ENCODE measurements around the gene DSCAM.

The DSCAM gene

DNA sequence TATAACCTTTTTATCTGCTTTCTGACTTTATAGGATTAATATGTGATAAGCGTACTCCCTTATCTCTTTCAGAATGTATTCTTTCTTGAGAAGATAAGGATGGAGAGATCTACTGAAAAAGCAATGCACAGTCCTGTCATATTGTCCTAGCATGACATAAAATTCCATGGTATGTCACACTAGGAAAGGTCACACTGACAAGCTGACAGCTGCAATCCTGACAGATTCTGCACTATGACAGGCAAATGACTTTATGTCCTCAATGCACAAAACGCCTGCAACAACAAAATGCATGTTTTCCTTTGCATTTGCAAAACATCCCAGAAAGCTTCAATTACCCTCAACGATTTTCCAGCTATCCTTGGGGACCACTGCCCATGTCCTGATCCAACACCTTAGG, 393.8 kb downstream of the DSCAM start:
- TF ChIP-seq, protein P1, sequence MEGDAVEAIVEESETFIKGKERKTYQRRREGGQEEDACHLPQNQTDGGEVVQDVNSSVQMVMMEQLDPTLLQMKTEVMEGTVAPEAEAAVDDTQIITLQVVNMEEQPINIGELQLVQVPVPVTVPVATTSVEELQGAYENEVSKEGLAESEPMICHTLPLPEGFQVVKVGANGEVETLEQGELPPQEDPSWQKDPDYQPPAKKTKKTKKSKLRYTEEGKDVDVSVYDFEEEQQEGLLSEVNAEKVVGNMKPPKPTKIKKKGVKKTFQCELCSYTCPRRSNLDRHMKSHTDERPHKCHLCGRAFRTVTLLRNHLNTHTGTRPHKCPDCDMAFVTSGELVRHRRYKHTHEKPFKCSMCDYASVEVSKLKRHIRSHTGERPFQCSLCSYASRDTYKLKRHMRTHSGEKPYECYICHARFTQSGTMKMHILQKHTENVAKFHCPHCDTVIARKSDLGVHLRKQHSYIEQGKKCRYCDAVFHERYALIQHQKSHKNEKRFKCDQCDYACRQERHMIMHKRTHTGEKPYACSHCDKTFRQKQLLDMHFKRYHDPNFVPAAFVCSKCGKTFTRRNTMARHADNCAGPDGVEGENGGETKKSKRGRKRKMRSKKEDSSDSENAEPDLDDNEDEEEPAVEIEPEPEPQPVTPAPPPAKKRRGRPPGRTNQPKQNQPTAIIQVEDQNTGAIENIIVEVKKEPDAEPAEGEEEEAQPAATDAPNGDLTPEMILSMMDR (IDR thresholded peaks at IDR 0.05) = no peak

DNA sequence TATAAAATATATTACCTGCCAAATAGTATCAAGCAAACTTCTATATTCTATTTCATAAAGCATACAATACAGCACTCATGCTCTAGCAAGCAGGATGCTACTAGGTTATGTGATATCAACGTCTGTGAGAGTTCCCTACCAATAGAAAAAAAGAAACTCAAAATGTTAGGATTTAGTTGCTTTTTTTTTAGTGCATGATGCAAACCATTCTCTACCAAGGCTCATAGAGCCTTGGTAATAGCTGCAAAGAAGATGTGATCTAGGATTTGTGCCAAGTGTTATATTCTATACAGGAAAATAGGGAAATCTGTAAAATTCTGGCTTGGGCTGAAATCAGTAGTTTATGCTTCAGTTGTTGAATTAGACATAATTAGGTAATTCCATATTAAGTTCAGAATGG, 394.4 kb downstream of the DSCAM start:
- TF ChIP-seq, protein P1 (IDR thresholded peaks at IDR 0.05) = no peak

DNA sequence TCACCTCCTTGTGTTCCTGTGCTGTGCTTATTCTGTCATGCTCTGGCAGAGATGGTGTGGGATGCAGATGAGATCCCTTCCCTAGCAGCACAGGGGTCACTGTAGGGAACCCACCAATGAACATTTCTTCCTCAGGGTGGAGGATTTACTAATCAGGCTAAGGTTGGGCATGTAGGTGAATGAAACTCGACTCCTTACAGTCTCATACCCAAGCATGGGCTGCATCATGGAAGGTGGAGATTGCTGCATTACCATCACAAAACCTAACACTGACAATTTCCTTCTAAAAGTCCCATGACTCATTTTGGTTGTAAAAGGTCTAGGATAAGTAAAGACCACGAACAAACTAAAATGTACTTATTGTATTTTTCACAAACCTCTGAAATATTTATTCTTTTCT, 399.9 kb downstream of the DSCAM start:
- TF ChIP-seq, protein P1 (IDR thresholded peaks at IDR 0.05) = no peak

DNA sequence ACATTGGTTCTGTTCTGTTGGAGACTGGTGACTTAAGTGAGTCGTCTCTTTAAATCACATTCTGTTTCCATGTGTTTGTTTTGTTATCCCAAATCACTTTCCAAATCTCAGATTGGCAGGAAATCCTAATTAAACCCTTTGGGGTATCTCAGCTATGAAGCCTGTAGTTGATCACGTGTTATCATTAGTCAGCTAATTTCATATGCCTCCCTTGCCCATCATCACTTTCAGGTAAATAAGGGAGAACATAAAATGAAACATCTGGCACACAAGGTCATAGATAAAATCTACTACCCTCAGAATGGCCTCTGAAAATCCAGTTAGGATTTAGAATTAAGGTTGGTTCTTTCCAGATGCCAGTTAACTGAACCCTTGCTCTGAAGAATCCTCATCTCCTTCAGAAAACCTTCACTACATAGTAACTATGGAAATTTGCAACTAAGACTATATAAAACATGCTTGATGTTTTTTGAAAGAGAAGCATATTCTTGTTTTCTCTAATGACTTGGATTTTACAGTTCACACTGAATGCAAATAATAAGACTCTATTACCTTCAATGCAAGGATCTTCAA, 401.5 kb downstream of the DSCAM start:
- TF ChIP-seq, protein P1 (IDR thresholded peaks at IDR 0.05) = no peak

DNA sequence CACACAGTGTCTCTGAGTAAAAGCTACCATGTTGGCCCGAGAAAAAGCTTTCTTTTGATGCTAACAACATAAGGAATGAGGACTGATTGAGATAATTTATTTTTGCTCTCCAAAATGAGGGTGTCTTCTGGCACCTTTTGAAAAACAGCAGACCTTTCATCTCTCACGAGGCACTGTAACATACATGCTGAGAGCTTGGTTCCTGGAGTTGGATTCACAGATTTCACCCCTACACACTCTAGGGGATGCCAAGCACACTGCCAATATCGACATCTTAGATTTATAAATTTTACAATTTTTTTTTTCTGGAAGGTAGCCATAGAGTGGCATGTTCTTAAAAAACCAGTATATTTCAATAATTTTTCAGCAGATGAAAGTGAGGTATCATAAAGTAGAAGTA, 408.3 kb downstream of the DSCAM start:
- TF ChIP-seq, protein P1 (IDR thresholded peaks at IDR 0.05) = no peak

DNA sequence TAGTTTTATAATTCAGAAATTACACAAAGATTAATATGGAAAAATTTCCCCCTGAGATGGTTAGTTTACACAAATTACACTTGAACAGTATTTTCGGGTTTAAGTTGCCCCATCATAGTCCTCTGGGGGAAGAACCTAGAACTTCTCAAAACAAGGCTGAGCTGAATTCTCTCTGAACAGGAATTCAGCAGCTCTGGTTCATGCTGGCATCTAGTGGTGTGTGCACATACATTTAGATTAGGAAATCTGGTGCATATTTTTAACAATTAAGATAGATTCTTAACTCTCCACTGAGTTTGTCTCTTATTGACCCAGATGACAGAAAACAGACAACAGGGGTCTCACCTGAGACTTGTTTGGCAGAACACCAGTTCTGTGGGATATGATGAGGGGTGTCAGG, 410.7 kb downstream of the DSCAM start:
- TF ChIP-seq, protein P1 (IDR thresholded peaks at IDR 0.05) = no peak

DNA sequence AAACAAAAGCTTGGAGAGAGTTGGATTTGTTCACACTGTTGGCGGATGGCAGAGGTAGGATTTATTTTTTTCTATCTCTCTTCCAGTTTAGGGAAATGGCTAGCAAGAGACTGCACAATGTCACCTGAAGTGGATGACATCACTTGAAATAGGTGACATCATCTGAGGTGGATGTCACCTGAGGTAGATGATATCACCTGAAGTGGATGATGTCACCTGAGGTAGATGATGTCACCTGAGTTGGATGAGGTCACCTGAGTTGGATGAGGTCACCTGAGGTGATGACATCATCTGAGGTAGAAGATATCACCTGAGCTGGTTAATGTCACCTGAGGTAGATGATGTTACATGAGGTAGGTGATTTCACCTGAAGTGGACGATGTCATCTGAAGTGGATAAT, 413.4 kb downstream of the DSCAM start:
- TF ChIP-seq, protein P1 (IDR thresholded peaks at IDR 0.05) = no peak

DNA sequence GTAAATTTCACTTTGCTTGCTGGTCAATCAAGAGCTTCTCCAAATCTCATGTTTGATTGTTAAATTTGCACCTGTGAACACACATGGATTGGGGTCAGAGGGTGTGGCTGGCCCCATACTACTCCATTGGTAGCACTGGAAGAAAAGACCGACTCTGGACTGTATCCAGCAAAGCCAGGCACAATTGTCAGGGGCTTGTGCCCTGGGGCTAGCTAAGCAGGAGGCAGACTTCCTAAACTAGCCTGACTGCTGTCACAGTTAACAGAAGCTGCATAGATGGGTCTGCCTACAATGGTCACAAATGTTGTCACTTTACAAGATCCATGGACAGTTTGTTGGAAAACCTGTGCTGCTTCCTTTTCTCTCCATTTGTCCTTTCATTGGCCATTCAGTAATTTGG, 421.0 kb downstream of the DSCAM start:
- TF ChIP-seq, protein P1 (IDR thresholded peaks at IDR 0.05) = no peak
